ENCODE data around the gene AGFG1.

- no peak for TF ChIP-seq CTCF (IDR thresholded peaks at IDR 0.05; ENCODE audit: insufficient read depth, low read depth, low read length)
- no peak for TF ChIP-seq EZH2 (IDR thresholded peaks at IDR 0.05; ENCODE audit: insufficient read depth, low read length)
Observed at GRCh38 chr2:227602358-227602757, 130.4 kb downstream of the AGFG1 start.

Data from astrocyte (in vitro differentiated cells and primary cell).